Measurements from ENCODE around the gene RPS6KA5.

The RPS6KA5 gene

DNA sequence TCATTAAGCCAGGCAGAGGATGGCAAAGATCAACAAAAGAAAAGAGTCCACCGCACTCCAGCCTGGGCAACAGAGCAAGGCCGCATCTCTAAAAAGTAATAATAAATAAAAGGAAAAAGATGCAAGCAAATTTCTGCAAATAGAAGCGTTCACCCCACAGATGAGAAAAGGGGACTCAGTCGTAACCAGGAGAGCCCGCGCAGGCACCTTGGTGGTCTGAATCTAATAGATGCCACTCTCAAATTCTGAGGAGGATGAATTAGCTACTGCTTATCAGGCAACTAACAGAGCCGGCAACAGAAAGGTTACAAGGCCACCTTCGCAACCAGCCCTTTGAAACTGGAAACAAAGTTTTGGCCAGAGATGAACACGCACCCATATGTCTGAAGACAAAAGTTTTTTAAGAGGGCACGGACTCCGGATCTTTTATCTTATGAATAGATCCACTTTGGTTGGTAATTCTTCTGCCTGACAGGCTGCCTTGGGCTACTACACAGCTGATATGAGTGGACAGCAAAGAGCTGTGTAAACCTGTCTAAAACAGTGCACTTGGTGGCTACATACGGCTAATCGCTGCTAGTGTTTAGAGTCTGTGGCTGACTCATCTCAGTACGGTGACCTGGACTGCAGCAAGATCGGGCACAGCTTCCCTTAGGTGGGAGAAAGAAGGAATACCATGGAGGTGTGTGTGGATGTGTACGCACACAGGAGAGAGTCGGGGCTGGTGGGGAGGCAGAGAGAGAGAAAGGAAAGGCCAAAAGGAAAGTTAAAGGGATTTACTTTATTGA lies 211.3 kb downstream of the RPS6KA5 start:
- TF ChIP-seq EZH2 (IDR thresholded peaks at IDR 0.05; ENCODE audit: borderline replicate concordance, low read length), result no peak
- TF ChIP-seq, protein P1, sequence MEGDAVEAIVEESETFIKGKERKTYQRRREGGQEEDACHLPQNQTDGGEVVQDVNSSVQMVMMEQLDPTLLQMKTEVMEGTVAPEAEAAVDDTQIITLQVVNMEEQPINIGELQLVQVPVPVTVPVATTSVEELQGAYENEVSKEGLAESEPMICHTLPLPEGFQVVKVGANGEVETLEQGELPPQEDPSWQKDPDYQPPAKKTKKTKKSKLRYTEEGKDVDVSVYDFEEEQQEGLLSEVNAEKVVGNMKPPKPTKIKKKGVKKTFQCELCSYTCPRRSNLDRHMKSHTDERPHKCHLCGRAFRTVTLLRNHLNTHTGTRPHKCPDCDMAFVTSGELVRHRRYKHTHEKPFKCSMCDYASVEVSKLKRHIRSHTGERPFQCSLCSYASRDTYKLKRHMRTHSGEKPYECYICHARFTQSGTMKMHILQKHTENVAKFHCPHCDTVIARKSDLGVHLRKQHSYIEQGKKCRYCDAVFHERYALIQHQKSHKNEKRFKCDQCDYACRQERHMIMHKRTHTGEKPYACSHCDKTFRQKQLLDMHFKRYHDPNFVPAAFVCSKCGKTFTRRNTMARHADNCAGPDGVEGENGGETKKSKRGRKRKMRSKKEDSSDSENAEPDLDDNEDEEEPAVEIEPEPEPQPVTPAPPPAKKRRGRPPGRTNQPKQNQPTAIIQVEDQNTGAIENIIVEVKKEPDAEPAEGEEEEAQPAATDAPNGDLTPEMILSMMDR (IDR thresholded peaks at IDR 0.05; ENCODE audit: low read length), result no peak
- Histone ChIP-seq H4K20me1 (ENCODE audit: insufficient read depth, low read length) (no peaks in the 10 kb centered on the region), H3K9me3 (ENCODE audit: low read length) (no peaks in the 10 kb centered on the region), H3K79me2 (ENCODE audit: insufficient read depth, low read length) (no peaks in the 10 kb centered on the region), H3F3A (ENCODE audit: insufficient read depth, low read length) (no peaks in the 10 kb centered on the region), H3K4me2 (ENCODE audit: low read length) (no peak overlapping the region), H3K27ac (ENCODE audit: low read depth, low read length, poor library complexity, severe bottlenecking) (no peak overlapping the region), H3K9me2 (ENCODE audit: low read depth, low read length) (no peaks in the 10 kb centered on the region), H2AFZ (ENCODE audit: low read length) (no peak overlapping the region), H3K4me1 (ENCODE audit: insufficient read depth, low read length, severe bottlenecking) (no peaks in the 10 kb centered on the region), H3K9ac (ENCODE audit: low read length) (no peak overlapping the region), H3K36me3 (ENCODE audit: insufficient read depth, low read length) (no peaks in the 10 kb centered on the region), H3K4me3 (ENCODE audit: low read depth, low read length, poor library complexity, severe bottlenecking) (no peak overlapping the region), H3K27me3 (ENCODE audit: insufficient read depth, low read length) (no peaks in the 10 kb centered on the region)

DNA sequence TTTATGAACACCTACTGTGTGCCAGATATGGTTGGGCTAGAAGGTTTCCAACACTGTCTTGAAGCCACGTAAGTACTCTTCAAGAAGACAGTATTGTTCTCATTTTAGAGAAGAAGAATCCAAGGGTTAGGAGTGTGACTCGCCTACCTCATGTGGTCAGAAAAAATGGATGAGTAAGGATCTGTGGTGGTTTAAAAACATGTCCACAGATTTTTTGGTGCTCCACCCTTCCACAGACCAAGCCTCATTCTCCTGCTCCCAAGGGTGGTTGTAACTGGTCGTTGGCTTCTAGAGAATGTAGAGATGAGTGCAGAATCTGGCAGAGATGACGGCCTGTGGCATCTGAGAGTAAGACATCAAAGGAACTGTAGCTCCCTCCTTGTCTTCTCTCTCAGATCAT lies 213.9 kb downstream of the RPS6KA5 start:
- Histone ChIP-seq H3K4me3 (ENCODE audit: low read depth, low read length, poor library complexity, severe bottlenecking) (no peak overlapping the region), H3K4me1 (ENCODE audit: insufficient read depth, low read length, severe bottlenecking) (no peaks in the 10 kb centered on the region), H4K20me1 (ENCODE audit: insufficient read depth, low read length) (no peaks in the 10 kb centered on the region), H3K79me2 (ENCODE audit: insufficient read depth, low read length) (no peaks in the 10 kb centered on the region), H3F3A (ENCODE audit: insufficient read depth, low read length) (no peaks in the 10 kb centered on the region), H2AFZ (ENCODE audit: low read length) (no peak overlapping the region), H3K9ac (ENCODE audit: low read length) (no peak overlapping the region), H3K27me3 (ENCODE audit: insufficient read depth, low read length) (no peaks in the 10 kb centered on the region), H3K9me3 (ENCODE audit: low read length) (no peaks in the 10 kb centered on the region), H3K27ac (ENCODE audit: low read depth, low read length, poor library complexity, severe bottlenecking) (no peak overlapping the region), H3K36me3 (ENCODE audit: insufficient read depth, low read length) (no peaks in the 10 kb centered on the region), H3K9me2 (ENCODE audit: low read depth, low read length) (no peaks in the 10 kb centered on the region), H3K4me2 (ENCODE audit: low read length) (no peak overlapping the region)
- TF ChIP-seq, protein P1 (IDR thresholded peaks at IDR 0.05; ENCODE audit: low read length), result no peak
- no peak for TF ChIP-seq EZH2 (IDR thresholded peaks at IDR 0.05; ENCODE audit: borderline replicate concordance, low read length)

DNA sequence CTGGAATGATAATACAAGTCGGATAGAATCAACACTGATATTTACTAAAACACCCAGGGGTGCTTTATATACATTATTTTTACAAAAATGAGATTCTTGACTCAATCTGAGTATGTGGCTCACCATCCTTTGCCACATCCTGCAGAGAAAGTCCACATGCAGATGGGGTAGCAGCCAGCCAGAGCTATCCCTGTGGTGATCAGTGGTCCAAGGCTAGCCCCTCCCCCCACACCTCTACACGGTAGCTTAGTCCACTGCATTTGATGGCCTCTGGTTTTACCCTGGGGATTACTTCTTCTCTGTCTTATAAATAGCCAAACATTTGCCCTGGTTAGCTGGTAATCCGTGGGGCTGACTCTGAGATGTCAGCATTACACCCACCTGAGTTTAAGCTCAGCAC lies 216.1 kb downstream of the RPS6KA5 start:
- Histone ChIP-seq H3K9ac (ENCODE audit: low read length) (no peak overlapping the region), H3K4me3 (ENCODE audit: low read depth, low read length, poor library complexity, severe bottlenecking) (no peak overlapping the region), H3K27ac (ENCODE audit: low read depth, low read length, poor library complexity, severe bottlenecking) (no peak overlapping the region), H3K9me3 (ENCODE audit: low read length) (no peaks in the 10 kb centered on the region), H4K20me1 (ENCODE audit: insufficient read depth, low read length) (no peaks in the 10 kb centered on the region), H3K4me2 (ENCODE audit: low read length) (no peak overlapping the region), H3K27me3 (ENCODE audit: insufficient read depth, low read length) (no peaks in the 10 kb centered on the region), H3K9me2 (ENCODE audit: low read depth, low read length) (no peaks in the 10 kb centered on the region), H3K36me3 (ENCODE audit: insufficient read depth, low read length) (no peaks in the 10 kb centered on the region), H3K79me2 (ENCODE audit: insufficient read depth, low read length) (no peaks in the 10 kb centered on the region), H3F3A (ENCODE audit: insufficient read depth, low read length) (no peaks in the 10 kb centered on the region), H2AFZ (ENCODE audit: low read length) (no peak overlapping the region), H3K4me1 (ENCODE audit: insufficient read depth, low read length, severe bottlenecking) (no peaks in the 10 kb centered on the region)
- TF ChIP-seq EZH2 (IDR thresholded peaks at IDR 0.05; ENCODE audit: borderline replicate concordance, low read length), result no peak
- TF ChIP-seq, protein P1 (IDR thresholded peaks at IDR 0.05; ENCODE audit: low read length), result no peak
